SK-N-SH treated with all-trans-retinoic acid at 6 μM for 48 hours (cell line): ENCODE measurements around the gene MRPL34.

Source experiments
- ARNTL ChIP-seq: fragments of 450-650 bp; formaldehyde crosslinking; IDR thresholded peaks from 2 replicates; pipeline ENCODE4 v1.5.0; 2020; ENCODE audit warnings: low read depth, mild to moderate bottlenecking, moderate library complexity, borderline replicate concordance
- GLIS3 ChIP-seq: fragments of 250-450 bp; sonication (Bioruptor Pico); IDR thresholded peaks from 2 replicates; pipeline ENCODE4 v1.5.0; 2020; ENCODE audit warnings: mild to moderate bottlenecking, moderate library complexity
- ISL1 ChIP-seq: fragments of 250-450 bp; sonication (Bioruptor Pico); IDR thresholded peaks from 2 replicates; pipeline ENCODE4 v2.1.2; 2022; ENCODE audit warnings: mild to moderate bottlenecking, moderate library complexity
- PATZ1 ChIP-seq: fragments of 250-450 bp; sonication (Bioruptor Pico); IDR thresholded peaks from 2 replicates; pipeline ENCODE4 v1.8.0; 2020; ENCODE audit warnings: mild to moderate bottlenecking, moderate library complexity, borderline replicate concordance
- POU6F1 ChIP-seq: fragments of 250-450 bp; sonication (Bioruptor Pico); IDR thresholded peaks from 2 replicates; pipeline ENCODE4 v1.8.0; 2021; ENCODE audit warnings: low read depth, mild to moderate bottlenecking, moderate library complexity, borderline replicate concordance
- RARB ChIP-seq: fragments of 250-450 bp; sonication (Bioruptor Pico); IDR thresholded peaks from 2 replicates; pipeline ENCODE4 v1.8.0; 2021; ENCODE audit warnings: mild to moderate bottlenecking, moderate library complexity
- TSHZ2 ChIP-seq: fragments of 250-450 bp; sonication (Bioruptor Pico); IDR thresholded peaks from 2 replicates; pipeline ENCODE4 v1.5.0; 2020; ENCODE audit warnings: mild to moderate bottlenecking, moderate library complexity
- ZFP3 ChIP-seq: fragments of 250-450 bp; sonication (Bioruptor Pico); IDR thresholded peaks from 2 replicates; pipeline ENCODE4 v1.5.0; 2020; ENCODE audit warnings: mild to moderate bottlenecking, moderate library complexity
- ZFP30 ChIP-seq: fragments of 450-650 bp; formaldehyde crosslinking; IDR thresholded peaks from 2 replicates; pipeline ENCODE4 v1.5.0; 2022; ENCODE audit warnings: mild to moderate bottlenecking, moderate library complexity
- ZNF565 ChIP-seq: fragments of 450-650 bp; formaldehyde crosslinking; conservative IDR thresholded peaks from 2 replicates; pipeline ENCODE4 v1.5.0; 2020; ENCODE audit warnings: low read depth, mild to moderate bottlenecking, moderate library complexity
- ZNF70 ChIP-seq: fragments of 450-650 bp; formaldehyde crosslinking; IDR thresholded peaks from 2 replicates; pipeline ENCODE4 v1.5.0; 2020; ENCODE audit warnings: mild to moderate bottlenecking, moderate library complexity

DNA sequence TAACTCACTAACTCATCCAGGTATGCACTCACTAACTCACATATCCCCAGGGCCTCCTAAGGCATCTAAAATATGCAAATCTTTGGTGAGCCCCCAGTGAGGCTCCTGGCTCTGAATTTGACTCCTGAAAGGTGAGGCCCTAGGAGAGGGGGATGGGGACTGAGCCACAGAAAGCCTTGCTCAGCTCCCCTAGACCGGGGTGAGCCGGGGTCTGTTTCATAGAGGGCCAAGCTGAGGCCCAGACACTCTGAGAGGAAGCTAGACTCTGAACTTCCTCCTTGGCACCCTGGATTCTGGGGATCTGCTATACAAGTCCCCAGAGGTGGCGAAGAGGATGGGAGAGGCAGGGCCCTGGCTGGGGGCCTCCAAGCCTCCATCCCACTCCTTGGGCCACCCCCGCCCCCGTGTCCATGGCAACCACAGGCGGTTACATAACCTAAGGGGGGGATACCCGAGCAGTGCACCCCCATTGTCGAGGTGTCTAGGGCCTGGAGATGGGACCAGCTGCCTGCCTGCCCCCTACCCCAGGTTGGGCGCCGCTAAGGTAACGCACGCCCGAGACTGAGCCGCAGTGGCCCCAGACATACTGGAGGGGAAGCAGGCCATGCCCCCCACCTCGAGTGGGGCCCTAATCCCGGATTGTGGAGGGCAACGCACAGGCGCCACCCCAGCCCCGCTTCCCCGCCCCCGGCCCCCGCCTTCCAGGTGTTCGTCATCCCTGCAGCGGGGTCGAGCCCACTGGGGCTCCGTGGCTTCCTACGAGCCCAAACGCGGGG is 3.1 kb upstream of the MRPL34 start:
- TF ChIP-seq TSHZ2 (CRISPR knock-in tag) = no peak
- no peak for TF ChIP-seq ISL1 (CRISPR knock-in tag)
- TF ChIP-seq ZFP3 (CRISPR knock-in tag) = no peak
- no peak for TF ChIP-seq ZNF565 (CRISPR knock-in tag)
- TF ChIP-seq ZFP30 = no peak
- no peak for TF ChIP-seq GLIS3 (CRISPR knock-in tag)
- TF ChIP-seq PATZ1 (CRISPR knock-in tag) = no peak
- TF ChIP-seq ARNTL (CRISPR knock-in tag) = no peak
- no peak for TF ChIP-seq POU6F1 (CRISPR knock-in tag)
- TF ChIP-seq ZNF70 = no peak
- TF ChIP-seq RARB (CRISPR knock-in tag) = no peak
